ENCODE data around the gene SLC2A9. TPM values are rescaled to one million over a fixed set of nuclear protein-coding genes. Genes with fewer than 3 reads are reported as not detected.

The SLC2A9 gene
- total RNA-seq = under 1 TPM; 0.55 to 0.83 TPM

DNA sequence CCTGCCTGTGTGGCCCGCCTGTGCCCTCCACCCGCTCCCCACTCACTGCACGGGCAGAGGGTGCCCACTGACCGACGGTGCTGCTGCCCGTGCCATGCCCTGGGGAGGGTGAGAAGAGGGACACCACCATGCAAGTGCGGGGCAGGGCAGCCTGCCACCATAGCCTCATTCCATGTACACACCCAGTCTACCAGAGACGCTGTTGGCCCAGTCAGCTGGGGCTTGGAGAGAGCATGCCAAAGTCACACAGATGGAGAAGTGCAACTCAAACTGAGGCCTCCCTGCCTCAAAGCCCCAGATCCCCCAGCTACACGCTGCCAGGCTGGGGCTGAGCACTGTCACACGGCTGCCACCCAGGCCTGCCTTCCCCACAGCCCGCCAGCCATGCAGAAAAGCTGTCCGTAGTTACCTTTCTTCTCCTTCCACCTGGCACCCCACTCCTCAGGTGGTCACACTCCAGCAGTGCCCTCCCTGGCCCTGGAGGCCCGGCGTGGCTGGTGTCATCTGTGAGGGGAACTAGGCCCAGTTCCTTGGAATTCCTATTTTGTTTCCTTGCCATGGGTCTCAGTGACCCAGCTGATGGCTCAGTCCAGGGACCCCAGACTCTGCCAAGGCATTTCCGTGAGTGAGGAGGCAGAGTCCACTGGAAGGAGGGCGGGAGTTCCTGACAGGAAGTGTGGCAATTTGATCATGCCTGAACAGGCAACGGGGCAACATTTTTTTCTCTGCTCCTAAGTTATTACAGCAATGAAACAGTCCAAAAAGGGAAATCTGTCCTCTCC, at the start of gene SLC2A9:
TSS of gene SLC2A9 (minus strand) at position 627 of the 782 bp plus-strand sequence. CDS start at position 559, 68 bp downstream.
- POLR2A ChIA-PET = no interaction called here
- CTCF ChIA-PET = interaction anchor here (0.7 to 2.2 kb wide), 3 partner anchors 10 to 317 kb away, joined by 3 to 10 read pairs (median 3); no protein-coding TSS in a partner anchor
- no peaks in the 10 kb centered on the region for H3K36me3 Mint-ChIP-seq (ENCODE audit: low read depth)
- peaks cover 6% of the 10 kb centered on the region for H3K27me3 Mint-ChIP-seq
- H3K4me1 Mint-ChIP-seq = peaks cover 13% of the 10 kb centered on the region
- no peak within 1 kb of the TSS for H3K27ac Mint-ChIP-seq
- H3K9me3 Mint-ChIP-seq = no peaks in the 10 kb centered on the region
- no peak within 1 kb of the TSS for H3K4me3 Mint-ChIP-seq
- DNase-seq = no peak

DNA sequence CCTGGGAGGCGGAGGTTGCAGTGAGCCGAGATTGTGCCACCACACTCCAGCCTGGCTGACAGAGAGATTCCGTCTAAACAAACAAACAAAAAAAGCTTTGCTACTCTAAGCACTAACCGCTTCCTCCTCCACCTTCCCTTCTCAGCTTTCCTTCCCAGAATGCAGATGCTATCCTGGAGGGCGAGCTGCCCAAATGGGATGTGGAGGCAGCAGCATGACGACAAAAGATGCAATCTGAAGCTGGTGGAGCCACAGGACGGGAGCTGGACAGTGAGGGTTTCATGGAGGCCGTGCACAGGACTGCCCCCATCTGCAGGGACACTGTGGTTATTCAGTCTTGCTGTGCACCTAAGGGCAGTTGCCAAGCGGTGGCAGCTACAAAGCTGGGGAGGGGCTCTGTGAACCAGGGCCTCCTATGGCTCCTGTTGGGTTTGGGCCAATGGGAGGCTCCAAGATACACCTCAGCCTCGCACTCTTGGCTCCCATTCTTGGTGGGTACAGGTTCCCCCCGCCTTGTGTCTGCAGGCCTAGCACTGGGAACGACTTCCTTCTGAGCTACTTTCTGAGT, 47.9 kb upstream of the SLC2A9 start:
- H3K27me3 Mint-ChIP-seq = no peaks in the 10 kb centered on the region
- no peak overlapping the region for H3K27ac Mint-ChIP-seq
- H3K4me3 Mint-ChIP-seq = no peak overlapping the region
- DNase-seq = no peak
- ChIA-PET CTCF (interaction anchor here (1.0 kb wide), 1 partner anchor 20 kb away, joined by 3 read pairs; no protein-coding TSS in a partner anchor), POLR2A (interaction anchor here (1.1 to 1.7 kb wide), 2 partner anchors 27 to 50 kb away, joined by 4 read pairs; no protein-coding TSS in a partner anchor)
- no peaks in the 10 kb centered on the region for H3K4me1 Mint-ChIP-seq
- H3K9me3 Mint-ChIP-seq = no peaks in the 10 kb centered on the region
- peaks cover 61% of the 10 kb centered on the region for H3K36me3 Mint-ChIP-seq (ENCODE audit: low read depth)

DNA sequence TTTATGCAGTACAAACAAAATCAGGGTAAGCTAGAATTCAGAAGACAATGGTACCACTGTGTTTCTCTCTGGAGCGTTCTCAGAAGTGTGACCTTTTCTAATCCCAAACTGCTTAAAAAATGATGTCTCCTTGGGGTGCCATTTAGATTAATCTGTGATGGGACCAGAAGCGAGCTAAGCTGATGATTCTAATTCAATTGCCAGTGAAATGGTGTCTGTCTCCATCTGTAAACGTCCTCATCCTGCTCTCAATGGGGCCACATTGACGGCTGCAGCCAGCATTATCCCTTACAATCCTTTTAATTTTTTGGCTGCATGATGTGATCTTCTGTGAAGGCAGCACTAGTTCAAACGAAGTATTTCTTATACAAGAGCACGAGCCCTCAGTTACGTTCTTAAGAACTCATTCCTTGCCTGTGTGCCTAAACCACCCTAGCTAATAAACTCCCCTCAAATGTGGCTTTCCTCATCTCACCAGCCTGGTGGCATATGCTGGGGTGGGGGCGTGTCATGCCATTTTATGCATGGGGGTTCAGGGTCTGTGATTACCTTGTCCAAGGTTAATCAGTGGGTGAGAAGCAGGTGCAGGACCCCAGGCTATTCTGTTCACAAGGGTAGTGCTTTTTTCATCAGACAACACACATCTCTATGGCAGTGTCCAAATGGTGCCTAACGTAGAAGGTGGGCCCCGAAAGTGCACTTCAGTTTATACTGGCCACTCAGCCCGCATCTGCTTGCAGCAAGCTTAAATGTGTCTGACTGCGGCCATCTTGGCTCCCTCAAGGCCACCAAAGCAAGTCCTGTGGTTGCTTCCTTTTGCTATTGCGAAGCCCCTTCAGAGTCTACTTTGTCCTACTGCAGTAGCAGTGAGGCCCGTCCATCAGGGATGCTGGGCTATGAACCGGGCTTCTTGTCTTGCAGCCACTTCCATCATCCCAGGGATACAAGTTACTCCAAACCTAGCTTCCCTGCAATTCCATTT, 45.7 kb upstream of the SLC2A9 start:
- ChIA-PET POLR2A (interaction anchor here (0.6 to 1.0 kb wide), 2 partner anchors 11 to 72 kb away, joined by 3 read pairs; no protein-coding TSS in a partner anchor), CTCF (no interaction called here)
- H3K27ac Mint-ChIP-seq = no peak overlapping the region
- H3K9me3 Mint-ChIP-seq = no peaks in the 10 kb centered on the region
- H3K27me3 Mint-ChIP-seq = no peaks in the 10 kb centered on the region
- H3K4me3 Mint-ChIP-seq = no peak overlapping the region
- DNase-seq = no peak
- no peaks in the 10 kb centered on the region for H3K4me1 Mint-ChIP-seq
- peaks cover 47% of the 10 kb centered on the region for H3K36me3 Mint-ChIP-seq (ENCODE audit: low read depth)

GRCh38 chr4:10066206-10066605, 44.9 kb upstream of the SLC2A9 start:
- Mint-ChIP-seq H3K27me3 (no peaks in the 10 kb centered on the region), H3K4me1 (no peaks in the 10 kb centered on the region), H3K36me3 (ENCODE audit: low read depth) (peaks cover 47% of the 10 kb centered on the region), H3K9me3 (no peaks in the 10 kb centered on the region), H3K4me3 (no peak overlapping the region), H3K27ac (no peak overlapping the region)
- DNase-seq = no peak
- POLR2A ChIA-PET = no interaction called here
- CTCF ChIA-PET = interaction anchor here (0.7 kb wide), 1 partner anchor 1115 kb away, joined by 3 read pairs; no protein-coding TSS in a partner anchor

DNA sequence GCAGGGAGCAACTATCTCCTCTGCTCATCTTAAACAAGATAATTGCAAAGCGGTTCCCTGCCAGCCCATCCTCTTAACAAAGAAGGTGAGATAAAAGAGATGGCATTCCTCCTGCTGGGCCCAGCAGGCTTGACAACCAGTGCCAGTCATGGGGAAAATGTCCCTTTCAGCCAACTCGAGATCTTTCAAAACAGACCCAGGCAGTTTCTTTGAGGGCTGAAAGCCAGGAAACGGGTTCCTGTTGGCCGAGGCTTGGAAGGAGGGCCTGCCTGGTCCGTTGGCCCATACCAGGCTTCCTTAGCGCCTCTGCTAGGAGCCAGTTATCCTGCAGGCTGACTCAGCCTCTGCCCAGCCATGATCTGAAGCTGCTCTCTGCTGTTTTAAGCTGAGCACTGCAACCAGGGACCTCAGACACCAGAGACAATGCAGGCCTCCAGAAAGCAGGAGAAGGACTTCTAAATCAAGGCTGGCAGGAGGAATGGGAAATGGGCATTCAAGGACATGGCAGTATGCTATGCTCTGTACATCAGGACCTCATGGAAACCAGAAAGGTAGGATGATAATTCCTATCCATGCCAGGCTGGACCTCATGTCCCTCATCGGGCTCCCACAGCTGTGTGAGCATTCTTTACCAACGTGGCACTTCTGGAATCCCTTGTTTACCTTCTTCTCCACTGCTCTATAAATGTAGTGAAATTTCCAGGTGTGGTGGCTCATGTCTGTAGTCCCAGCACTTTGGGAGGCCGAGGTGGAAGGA, 42.4 kb upstream of the SLC2A9 start:
- DNase-seq = no peak
- ChIA-PET CTCF (interaction anchor here (1.5 kb wide), 1 partner anchor 48 kb away, joined by 3 read pairs; no protein-coding TSS in a partner anchor), POLR2A (interaction anchor here (1.4 to 1.9 kb wide), 2 partner anchors 9 to 10 kb away, joined by 3 to 5 read pairs; no protein-coding TSS in a partner anchor)
- Mint-ChIP-seq H3K36me3 (ENCODE audit: low read depth) (peaks cover 46% of the 10 kb centered on the region), H3K4me3 (no peak overlapping the region), H3K9me3 (no peaks in the 10 kb centered on the region), H3K4me1 (no peaks in the 10 kb centered on the region), H3K27me3 (no peaks in the 10 kb centered on the region), H3K27ac (no peak overlapping the region)

DNA sequence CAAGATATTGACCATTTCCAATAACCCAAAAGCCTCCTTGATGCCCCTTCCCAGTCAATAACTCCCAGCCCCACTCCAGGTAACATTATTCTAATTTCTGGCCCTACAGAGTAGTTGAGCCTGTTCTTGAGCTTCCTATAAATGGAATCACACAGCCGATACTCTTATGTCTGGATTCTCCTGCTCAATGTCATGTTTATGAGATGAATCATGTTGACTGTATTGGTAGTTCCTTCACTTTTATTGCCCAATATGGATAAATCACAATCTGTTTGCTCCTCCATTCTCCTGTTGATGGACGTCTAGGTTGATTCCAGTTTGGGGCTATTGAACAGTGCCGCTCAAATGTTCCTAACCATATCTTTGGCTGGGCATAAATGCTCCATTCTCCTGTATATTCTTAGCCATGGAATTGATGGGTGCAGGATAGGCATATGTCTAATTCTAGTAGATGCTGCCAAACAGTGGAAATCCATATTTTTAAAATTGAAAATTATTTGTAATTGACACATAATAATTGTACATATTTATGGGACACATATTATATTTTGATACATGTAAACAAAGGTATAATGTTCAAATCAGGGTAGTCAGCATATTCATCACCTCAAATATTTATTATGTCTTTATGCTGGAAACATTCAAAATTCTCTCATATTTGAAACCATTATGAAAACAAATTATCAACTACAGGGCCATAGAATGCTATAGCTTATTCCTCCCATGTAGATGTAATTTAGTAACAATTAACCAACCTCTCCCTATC, 40.5 kb upstream of the SLC2A9 start:
- no peaks in the 10 kb centered on the region for H3K4me1 Mint-ChIP-seq
- H3K36me3 Mint-ChIP-seq (ENCODE audit: low read depth) = peaks cover 36% of the 10 kb centered on the region
- H3K4me3 Mint-ChIP-seq = no peak overlapping the region
- ChIA-PET POLR2A (interaction anchor here (1.4 kb wide), 1 partner anchor 8 kb away, joined by 3 read pairs; no protein-coding TSS in a partner anchor), CTCF (interaction anchor here (0.6 to 1.3 kb wide), 4 partner anchors 13 to 40 kb away, joined by 3 read pairs; no protein-coding TSS in a partner anchor)
- no peaks in the 10 kb centered on the region for H3K9me3 Mint-ChIP-seq
- H3K27me3 Mint-ChIP-seq = no peaks in the 10 kb centered on the region
- H3K27ac Mint-ChIP-seq = no peak overlapping the region
- DNase-seq = no peak

DNA sequence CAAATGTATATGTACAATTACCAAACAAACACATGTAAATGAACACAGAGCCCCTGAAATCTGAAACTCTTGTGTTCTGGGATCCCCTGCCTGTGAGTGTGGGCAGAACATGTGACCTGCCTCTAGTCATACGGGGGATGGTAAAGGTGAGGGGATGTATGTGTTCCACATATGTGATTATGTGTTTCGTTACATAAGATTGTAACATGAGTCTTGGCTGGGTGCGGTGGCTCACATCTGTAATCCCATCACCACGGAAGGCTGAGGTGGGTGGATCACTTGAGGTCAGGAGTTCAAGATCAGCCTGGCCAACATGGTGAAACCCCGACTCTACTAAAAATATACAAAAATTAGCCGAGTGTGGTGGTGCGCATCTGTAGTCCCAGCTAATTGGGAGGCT, 37.1 kb upstream of the SLC2A9 start:
- CTCF ChIA-PET = no interaction called here
- H3K4me1 Mint-ChIP-seq = no peaks in the 10 kb centered on the region
- H3K27me3 Mint-ChIP-seq = no peaks in the 10 kb centered on the region
- H3K9me3 Mint-ChIP-seq = no peaks in the 10 kb centered on the region
- no peak overlapping the region for H3K4me3 Mint-ChIP-seq
- H3K36me3 Mint-ChIP-seq (ENCODE audit: low read depth) = peaks cover 21% of the 10 kb centered on the region
- POLR2A ChIA-PET = no interaction called here
- H3K27ac Mint-ChIP-seq = no peak overlapping the region
- DNase-seq = no peak

GRCh38 chr4:10057023-10057395, 35.7 kb upstream of the SLC2A9 start:
- no peak overlapping the region for H3K4me3 Mint-ChIP-seq
- H3K9me3 Mint-ChIP-seq = no peaks in the 10 kb centered on the region
- H3K36me3 Mint-ChIP-seq (ENCODE audit: low read depth) = peaks cover 16% of the 10 kb centered on the region
- CTCF ChIA-PET = no interaction called here
- no peak for DNase-seq
- H3K27me3 Mint-ChIP-seq = no peaks in the 10 kb centered on the region
- H3K4me1 Mint-ChIP-seq = no peaks in the 10 kb centered on the region
- no peak overlapping the region for H3K27ac Mint-ChIP-seq
- POLR2A ChIA-PET = no interaction called here

DNA sequence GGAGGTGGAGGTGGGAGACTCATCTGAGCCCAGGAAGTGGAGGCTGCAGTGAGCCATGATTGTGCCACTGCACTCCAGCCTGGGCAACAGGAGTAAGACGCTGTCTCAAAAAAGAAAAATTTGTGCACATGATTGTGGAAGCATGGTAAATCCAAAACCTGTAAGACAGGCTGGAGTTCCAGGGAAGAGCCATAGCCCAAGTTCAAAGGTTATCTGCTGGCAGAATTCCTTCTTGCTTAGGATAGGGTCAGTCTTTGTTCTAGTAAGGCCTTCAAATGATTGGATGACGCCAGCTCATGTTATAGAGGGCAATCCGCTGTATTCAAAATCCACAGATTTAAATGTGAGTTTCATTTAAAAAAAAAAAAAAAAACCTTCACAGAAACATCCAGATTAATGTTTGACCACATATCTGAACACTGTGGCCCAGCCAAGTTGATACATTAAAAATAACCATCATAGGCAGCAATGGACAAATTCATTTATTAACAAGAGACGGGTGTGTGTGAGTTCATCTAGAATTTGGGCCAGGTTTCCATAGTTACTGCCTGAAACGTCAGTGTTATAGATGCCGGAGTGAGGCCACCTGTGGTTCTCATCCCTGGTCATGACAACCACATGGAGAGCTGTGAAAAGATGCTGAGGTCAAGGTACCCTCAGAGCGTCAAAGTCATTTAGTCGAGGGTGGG, 35.2 kb upstream of the SLC2A9 start:
- H3K36me3 Mint-ChIP-seq (ENCODE audit: low read depth) = peaks cover 11% of the 10 kb centered on the region

DNA sequence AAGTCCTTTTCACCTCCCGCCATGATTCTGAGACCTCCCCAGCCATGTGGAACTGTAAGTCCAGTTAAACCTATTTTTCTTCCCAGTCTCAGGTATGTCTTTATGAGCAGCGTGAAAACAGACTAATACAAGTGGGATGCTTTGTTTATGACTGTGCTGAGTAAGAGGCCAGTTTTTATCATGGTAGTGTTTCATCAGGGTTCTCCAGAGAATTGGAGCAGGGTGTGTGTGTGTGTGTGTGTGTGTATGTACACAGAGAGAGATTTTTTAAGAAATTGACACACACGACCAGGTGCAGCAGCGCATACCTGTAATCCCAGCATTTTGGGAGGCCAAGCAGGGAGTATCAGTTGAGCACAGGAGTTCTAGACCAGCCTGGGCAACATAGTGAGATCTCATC, 34.6 kb upstream of the SLC2A9 start:
- no peak for DNase-seq
- POLR2A ChIA-PET = no interaction called here
- Mint-ChIP-seq H3K4me1 (no peaks in the 10 kb centered on the region), H3K4me3 (no peak overlapping the region), H3K36me3 (ENCODE audit: low read depth) (peaks cover 8% of the 10 kb centered on the region), H3K27ac (no peak overlapping the region), H3K27me3 (no peaks in the 10 kb centered on the region), H3K9me3 (no peaks in the 10 kb centered on the region)
- CTCF ChIA-PET = no interaction called here

More for the DNA sequence above, 35.2 kb upstream of the SLC2A9 start:
- H3K4me1 Mint-ChIP-seq = no peaks in the 10 kb centered on the region
- no peak overlapping the region for H3K27ac Mint-ChIP-seq
- POLR2A ChIA-PET = no interaction called here
- H3K4me3 Mint-ChIP-seq = no peak overlapping the region
- no peaks in the 10 kb centered on the region for H3K9me3 Mint-ChIP-seq
- DNase-seq = no peak
- H3K27me3 Mint-ChIP-seq = no peaks in the 10 kb centered on the region
- CTCF ChIA-PET = no interaction called here

DNA sequence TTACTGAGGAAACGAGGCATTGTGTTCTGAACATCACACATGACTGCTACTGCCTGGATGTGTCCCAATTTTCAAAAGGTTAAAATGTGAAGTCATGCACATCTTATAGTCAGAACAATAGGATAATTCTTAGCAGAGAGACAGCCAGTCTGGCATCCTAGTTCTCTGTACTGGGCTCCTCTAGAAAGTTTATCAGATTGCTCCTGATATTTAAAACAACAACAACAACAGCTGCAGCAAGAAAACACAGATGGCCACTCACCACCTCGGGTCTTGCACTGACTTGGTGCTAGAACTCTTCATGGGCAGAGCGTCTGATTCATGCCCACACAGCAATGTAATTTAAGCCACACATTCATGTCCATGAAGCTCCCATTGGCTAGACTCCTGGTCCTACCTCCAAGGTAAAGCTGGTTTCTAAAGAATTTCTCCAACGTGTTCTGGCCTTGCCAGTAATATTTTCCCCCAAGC, 33.3 kb upstream of the SLC2A9 start:
- H3K27ac Mint-ChIP-seq = no peak overlapping the region
- ChIA-PET POLR2A (interaction anchor here (1.7 kb wide), 1 partner anchor 8 kb away, joined by 3 read pairs; no protein-coding TSS in a partner anchor), CTCF (no interaction called here)
- no peaks in the 10 kb centered on the region for H3K4me1 Mint-ChIP-seq
- no peak for DNase-seq
- H3K36me3 Mint-ChIP-seq (ENCODE audit: low read depth) = peaks cover 8% of the 10 kb centered on the region
- H3K27me3 Mint-ChIP-seq = no peaks in the 10 kb centered on the region
- H3K4me3 Mint-ChIP-seq = no peak overlapping the region
- H3K9me3 Mint-ChIP-seq = no peaks in the 10 kb centered on the region
